Panc1 (cell line): ENCODE data around the gene PVALB. TPM values are rescaled to one million over a fixed set of nuclear protein-coding genes. Genes with fewer than 3 reads are reported as not detected.

Source experiments
- ATAC-seq: fragments of 200-7000 bp; cut with Tn5 transposase; 2 replicates; pipeline ENCODE4 v1.9.1; 2020; ENCODE audit warnings: mild to moderate bottlenecking, moderate library complexity
- BruUV-seq: library from RNA; stranded (reverse); fragments of 400-500 nt; replicated peaks from 2 replicates; lab custom pipeline; 2021; lab: Mats Ljungman, UMichigan
- CTCF ChIA-PET: fragments of 300-600 bp; sonication (Branson Sonifier 250); formaldehyde crosslinking; loops from one replicate; lab custom pipeline; 2022; ENCODE audit warnings: antibody characterized with exemption; lab: Charles Lee
- POLR2A ChIA-PET: fragments of 300-600 bp; sonication (Branson Sonifier 250); formaldehyde crosslinking; loops from one replicate; lab custom pipeline; 2022; ENCODE audit warnings: antibody characterized with exemption; lab: Charles Lee
- DNase-seq: peaks from one replicate; pipeline ENCODE4 v3.0.0-alpha.2; 2010; ENCODE audit warnings: low read depth, low spot score
- H3K27ac ChIP-seq: 2 replicates; pipeline ENCODE4 v1.5.1; 2011; ENCODE audit warnings: mild to moderate bottlenecking, low read length, inconsistent platforms
- H3K27me3 ChIP-seq: fragments of 200-500 bp; sonication (Bioruptor generic); 2 replicates; pipeline ENCODE4 v1.6.0; 2014; ENCODE audit warnings: low read length, inconsistent platforms; ENCODE audit not compliant: control insufficient read depth, insufficient read depth
- H3K36me3 ChIP-seq: fragments of 200-500 bp; sonication (Bioruptor generic); 2 replicates; pipeline ENCODE4 v1.5.1; 2014; ENCODE audit warnings: inconsistent platforms, mild to moderate bottlenecking, low read length, moderate library complexity; ENCODE audit not compliant: control insufficient read depth, insufficient read depth
- H3K4me1 ChIP-seq: 2 replicates; pipeline ENCODE4 v1.5.1; 2011; ENCODE audit warnings: inconsistent platforms, mild to moderate bottlenecking, low read length, moderate library complexity; ENCODE audit not compliant: control insufficient read depth, insufficient read depth
- H3K4me3 ChIP-seq, 2 experiments: 2 replicates each; pipeline ENCODE4 v1.5.1; 2011 to 2012; ENCODE audit warnings: low read depth in 2 of 2, low read length in 2 of 2, mild to moderate bottlenecking in 2 of 2, inconsistent platforms in 1 of 2, moderate library complexity in 1 of 2
- H3K9me3 ChIP-seq: fragments of 200-500 bp; sonication (Bioruptor generic); 2 replicates; pipeline ENCODE4 v1.5.1; 2014; ENCODE audit warnings: low read depth, mild to moderate bottlenecking, inconsistent platforms, low read length, moderate library complexity; ENCODE audit not compliant: control insufficient read depth, insufficient read depth
- CTCF ChIP-seq: fragments of 450-650 bp; IDR thresholded peaks from 2 replicates; pipeline ENCODE4 v1.5.1; 2017; ENCODE audit warnings: mild to moderate bottlenecking
- POLR2AphosphoS5 ChIP-seq: IDR thresholded peaks from 2 replicates; pipeline ENCODE4 v1.6.1; 2012; ENCODE audit warnings: mild to moderate bottlenecking, low read depth, low read length, moderate library complexity
- REST ChIP-seq, 2 experiments: IDR thresholded peaks; 2 replicates each; pipeline ENCODE4 v1.6.1; 2011 to 2012; ENCODE audit warnings: low read depth in 2 of 2, control low read depth in 1 of 2, low read length in 1 of 2, mild to moderate bottlenecking in 1 of 2, moderate library complexity in 1 of 2; ENCODE audit not compliant: insufficient read depth in 1 of 2
- SIN3A ChIP-seq: IDR thresholded peaks from 2 replicates; pipeline ENCODE4 v1.6.1; 2012; ENCODE audit warnings: low read depth, mild to moderate bottlenecking, low read length, moderate library complexity, borderline replicate concordance; ENCODE audit not compliant: insufficient read depth
- TCF7L2 ChIP-seq: IDR thresholded peaks from 2 replicates; pipeline ENCODE4 v1.6.1; 2011; ENCODE audit warnings: mild to moderate bottlenecking, low read depth, low read length, inconsistent platforms
- in situ Hi-C: cut with HindIII; loops from 2 replicates; pipeline ENCODE4 v1.10.0; 2016; ENCODE audit warnings: low sequenced_read_pairs, low pct_unique_long_range_greater_than_20kb
- intact Hi-C: fragments of 100-400 bp; cut with micrococcal nuclease; formaldehyde crosslinking; loops from one replicate; pipeline ENCODE4 v1.10.0; 2022; ENCODE audit not compliant: unreplicated experiment
- total RNA-seq: library from RNA; stranded (reverse); gene quantifications from one replicate; pipeline ENCODE4 v1.2.1, GENCODE V29; 2021; ENCODE audit not compliant: unreplicated experiment

The PVALB gene
- total RNA-seq, 1 experiment from 2014 or later, result not detected

- no peaks in the 10 kb centered on the region for H3K27me3 ChIP-seq
- no peak for DNase-seq
- ChIA-PET POLR2A (no interaction called here), CTCF (no interaction called here)
- no TSS peak for BruUV-seq
- H3K36me3 ChIP-seq, result no peaks in the 10 kb centered on the region
- H3K9me3 ChIP-seq, result no peaks in the 10 kb centered on the region
- H3K4me3 ChIP-seq, result no peak overlapping the region
- in situ Hi-C loops (no loop called here), intact Hi-C loops (no loop called here)
- ATAC-seq, result no peak
- TF ChIP-seq REST (IDR thresholded peaks at IDR 0.05; ENCODE audit: insufficient read depth in 1 of 2, low read depth in 2 of 2, low read length in 1 of 2) (no peak), POLR2AphosphoS5 (no peak), SIN3A (no peak), TCF7L2 (no peak), CTCF (no peak)
- no peak overlapping the region for H3K27ac ChIP-seq
- H3K4me1 ChIP-seq, result no peaks in the 10 kb centered on the region
These were observed 9.2 kb downstream of the PVALB start for GRCh38 chr22:36807627-36808026.

- ATAC-seq, result no peak
- no peak for TF ChIP-seq CTCF
- TF ChIP-seq POLR2AphosphoS5, result no peak
- TF ChIP-seq SIN3A, result no peak
- no peak for TF ChIP-seq REST (IDR thresholded peaks at IDR 0.05; ENCODE audit: insufficient read depth in 1 of 2, low read depth in 2 of 2, low read length in 1 of 2)
- in situ Hi-C loops, result no loop called here
- Histone ChIP-seq H3K36me3 (no peaks in the 10 kb centered on the region), H3K4me1 (no peaks in the 10 kb centered on the region), H3K9me3 (no peaks in the 10 kb centered on the region), H3K27me3 (no peaks in the 10 kb centered on the region), H3K27ac (no peak overlapping the region), H3K4me3 (no peak overlapping the region)
- DNase-seq, result no peak
- BruUV-seq, result no TSS peak
- ChIA-PET POLR2A (no interaction called here), CTCF (no interaction called here)
- intact Hi-C loops, result no loop called here
These were observed 10.0 kb downstream of the PVALB start for GRCh38 chr22:36806835-36807234.
